Upper lobe of left lung (tissue), 6 donors: ENCODE measurements around the gene ARMC8. TPM values are rescaled to one million over a fixed set of nuclear protein-coding genes. Genes with fewer than 3 reads are reported as not detected.

Source experiments
- ATAC-seq, 2 donors: fragments of 200-7000 bp; cut with Tn5 transposase; one replicate each; pipeline ENCODE4 v1.9.1; 2022; ENCODE audit warnings: mild to moderate bottlenecking in 2 of 2, moderate library complexity in 2 of 2; ENCODE audit not compliant: low FRiP score in 2 of 2
- DNase-seq, 2 donors: peaks; one replicate each; pipeline ENCODE4 v3.0.0-alpha.2; 2019 to 2020
- H3K27ac ChIP-seq, 4 donors: fragments of 200-600 bp; sonication (generic); one replicate each; pipeline ENCODE4 v1.5.1; 2016 to 2019
- H3K27me3 ChIP-seq, 4 donors: fragments of 200-600 bp; sonication (generic); one replicate each; pipeline ENCODE4 v1.5.1; 2017 to 2019
- H3K36me3 ChIP-seq, 4 donors: fragments of 200-600 bp; sonication (generic); one replicate each; pipeline ENCODE4 v1.5.1; 2016 to 2019
- H3K4me1 ChIP-seq, 4 donors: fragments of 200-600 bp; sonication (generic); one replicate each; pipeline ENCODE4 v1.5.1; 2018 to 2019
- H3K4me3 ChIP-seq, 4 donors: fragments of 200-600 bp; sonication (generic); one replicate each; pipeline ENCODE4 v1.5.1; 2017 to 2019; ENCODE audit warnings: mild to moderate bottlenecking in 2 of 4, moderate library complexity in 1 of 4
- H3K9me3 ChIP-seq, 4 donors: fragments of 200-600 bp; sonication (generic); one replicate each; pipeline ENCODE4 v1.5.1; 2018 to 2019
- EP300 ChIP-seq, 4 donors: sonication (generic); formaldehyde crosslinking; IDR thresholded peaks; one replicate each; pipeline ENCODE4 v1.5.1; 2017; ENCODE audit warnings: antibody characterized with exemption in 4 of 4, control low read depth in 2 of 4
- POLR2A ChIP-seq, 4 donors: fragments of 450-650 bp; IDR thresholded peaks; one replicate each; pipeline ENCODE4 v1.5.1; 2016 to 2017; ENCODE audit warnings: antibody characterized with exemption in 4 of 4, mild to moderate bottlenecking in 2 of 4
- POLR2AphosphoS5 ChIP-seq, 2 donors: sonication (generic); formaldehyde crosslinking; IDR thresholded peaks; one replicate each; pipeline ENCODE4 v1.5.1; 2017; ENCODE audit warnings: antibody characterized with exemption in 2 of 2
- WGBS, 2 donors: methylation state at CpG; one replicate each; pipeline ENCODE4 v1.1.5; 2017 to 2018; 5-methylcytosine and 5-hydroxymethylcytosine counted together
- total RNA-seq, 6 donors: library from RNA; depleted of rRNA in 4 of 6; stranded (reverse); fragments of >200 nt in 4 of 6; gene quantifications; one replicate each; pipeline versions ENCODE4 v1.1.0 to v1.2.1, GENCODE V29; 2016 to 2021
- TF ChIP-seq, protein P1 (sequence below), 6 experiments: fragments of 450-650 bp in 4 of 6; fragments of 200-600 bp in 2 of 6; sonication (generic) in 2 of 6; IDR thresholded peaks; one replicate each; pipeline ENCODE4 v1.5.1; 2016 to 2019; ENCODE audit warnings: antibody characterized with exemption in 6 of 6
- donor health status: DM: no; HTN: no; CAD: no; lungs with moderate emphysema.
- donor health status: DM: no; HTN: yes; CAD: no; lungs with severe emphysema.

The ARMC8 gene
- total RNA-seq, 6 donors from 2014 or later = 40.2 to 67.4 (median 48.1) TPM

GRCh38 chr3:138282836-138283235 lies 95.7 kb downstream of the ARMC8 start:
- Histone ChIP-seq H3K27ac (no peak overlapping the region), H3K4me3 (no peak overlapping the region), H3K9me3 (no peaks in the 10 kb centered on the region), H3K27me3 (no peaks in the 10 kb centered on the region), H3K36me3 (peaks cover 3 to 53% (median 31%) of the 10 kb centered on the region in 4 donors), H3K4me1 (no peaks in the 10 kb centered on the region)
- no peak for DNase-seq
- WGBS, 2 donors = 94 to 95% methylated on average over 2 of the region's 2 CpGs
- no peak for ATAC-seq
- no peak for TF ChIP-seq POLR2AphosphoS5 (IDR thresholded peaks at IDR 0.05)
- TF ChIP-seq, protein P1, sequence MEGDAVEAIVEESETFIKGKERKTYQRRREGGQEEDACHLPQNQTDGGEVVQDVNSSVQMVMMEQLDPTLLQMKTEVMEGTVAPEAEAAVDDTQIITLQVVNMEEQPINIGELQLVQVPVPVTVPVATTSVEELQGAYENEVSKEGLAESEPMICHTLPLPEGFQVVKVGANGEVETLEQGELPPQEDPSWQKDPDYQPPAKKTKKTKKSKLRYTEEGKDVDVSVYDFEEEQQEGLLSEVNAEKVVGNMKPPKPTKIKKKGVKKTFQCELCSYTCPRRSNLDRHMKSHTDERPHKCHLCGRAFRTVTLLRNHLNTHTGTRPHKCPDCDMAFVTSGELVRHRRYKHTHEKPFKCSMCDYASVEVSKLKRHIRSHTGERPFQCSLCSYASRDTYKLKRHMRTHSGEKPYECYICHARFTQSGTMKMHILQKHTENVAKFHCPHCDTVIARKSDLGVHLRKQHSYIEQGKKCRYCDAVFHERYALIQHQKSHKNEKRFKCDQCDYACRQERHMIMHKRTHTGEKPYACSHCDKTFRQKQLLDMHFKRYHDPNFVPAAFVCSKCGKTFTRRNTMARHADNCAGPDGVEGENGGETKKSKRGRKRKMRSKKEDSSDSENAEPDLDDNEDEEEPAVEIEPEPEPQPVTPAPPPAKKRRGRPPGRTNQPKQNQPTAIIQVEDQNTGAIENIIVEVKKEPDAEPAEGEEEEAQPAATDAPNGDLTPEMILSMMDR (IDR thresholded peaks at IDR 0.05) = no peak
- TF ChIP-seq EP300 (IDR thresholded peaks at IDR 0.05) = no peak
- no peak for TF ChIP-seq POLR2A (IDR thresholded peaks at IDR 0.05)

- Histone ChIP-seq H3K27ac (no peak overlapping the region), H3K36me3 (peaks cover 3 to 64% (median 33%) of the 10 kb centered on the region in 4 donors), H3K4me3 (no peak overlapping the region), H3K9me3 (no peaks in the 10 kb centered on the region), H3K4me1 (no peaks in the 10 kb centered on the region), H3K27me3 (no peaks in the 10 kb centered on the region)
- TF ChIP-seq, protein P1 (IDR thresholded peaks at IDR 0.05) = no peak
- TF ChIP-seq EP300 (IDR thresholded peaks at IDR 0.05) = no peak
- no peak for TF ChIP-seq POLR2AphosphoS5 (IDR thresholded peaks at IDR 0.05)
- no peak for TF ChIP-seq POLR2A (IDR thresholded peaks at IDR 0.05)
- DNase-seq (no peak), ATAC-seq (no peak)
- 95 to 100% methylated on average over 1 of the region's 1 CpG for WGBS, 2 donors
These were observed 97.0 kb downstream of the ARMC8 start for GRCh38 chr3:138284079-138284478.

GRCh38 chr3:138284957-138285477 lies 97.9 kb downstream of the ARMC8 start:
- no peaks in the 10 kb centered on the region for H3K9me3 ChIP-seq
- H3K27me3 ChIP-seq = no peaks in the 10 kb centered on the region
- H3K4me1 ChIP-seq = no peaks in the 10 kb centered on the region
- WGBS, 2 donors = 95 to 96% methylated on average over 2 of the region's 2 CpGs
- no peak overlapping the region for H3K27ac ChIP-seq
- H3K36me3 ChIP-seq = peaks cover 7 to 74% (median 37%) of the 10 kb centered on the region in 4 donors
- no peak overlapping the region for H3K4me3 ChIP-seq
- DNase-seq = no peak
- no peak for TF ChIP-seq POLR2A (IDR thresholded peaks at IDR 0.05)
- TF ChIP-seq POLR2AphosphoS5 (IDR thresholded peaks at IDR 0.05) = no peak
- TF ChIP-seq, protein P1 (IDR thresholded peaks at IDR 0.05) = no peak
- no peak for TF ChIP-seq EP300 (IDR thresholded peaks at IDR 0.05)
- no peak for ATAC-seq

GRCh38 chr3:138289260-138289659 lies 102.2 kb downstream of the ARMC8 start:
- Histone ChIP-seq H3K27ac (no peak overlapping the region), H3K4me1 (no peaks in the 10 kb centered on the region), H3K36me3 (peaks cover 11 to 100% (median 64%) of the 10 kb centered on the region in 4 donors), H3K4me3 (no peak overlapping the region), H3K27me3 (no peaks in the 10 kb centered on the region), H3K9me3 (no peaks in the 10 kb centered on the region)
- TF ChIP-seq POLR2AphosphoS5 (IDR thresholded peaks at IDR 0.05) (no peak), EP300 (IDR thresholded peaks at IDR 0.05) (no peak), POLR2A (IDR thresholded peaks at IDR 0.05) (no peak)
- TF ChIP-seq, protein P1 (IDR thresholded peaks at IDR 0.05) = no peak
- ATAC-seq = no peak
- no peak for DNase-seq
- 88 to 91% methylated on average over 2 of the region's 2 CpGs for WGBS, 2 donors

DNA sequence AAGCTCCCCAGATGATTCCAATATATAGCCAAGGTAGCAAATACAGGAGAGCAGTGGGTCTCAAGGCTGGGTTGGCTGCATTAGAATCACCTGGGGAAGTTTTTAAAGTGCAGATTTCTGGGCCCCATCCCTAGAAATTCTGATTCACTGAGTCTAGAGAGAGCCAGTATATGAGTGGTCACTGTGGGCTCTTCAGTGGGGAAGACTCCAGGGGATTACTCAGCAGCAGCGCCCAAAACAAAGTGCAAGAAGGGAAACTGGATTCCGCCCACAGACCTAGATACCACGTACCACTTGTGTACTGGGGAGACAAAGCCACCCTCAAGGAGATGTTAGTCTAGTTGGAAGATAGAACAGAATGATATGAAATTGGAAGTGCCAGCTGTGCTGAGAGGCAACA lies 102.6 kb downstream of the ARMC8 start:
- Histone ChIP-seq H3K4me3 (no peak overlapping the region), H3K27me3 (no peaks in the 10 kb centered on the region), H3K9me3 (no peaks in the 10 kb centered on the region), H3K36me3 (peaks cover 11 to 100% (median 60%) of the 10 kb centered on the region in 4 donors), H3K27ac (no peak overlapping the region), H3K4me1 (no peaks in the 10 kb centered on the region)
- WGBS, 2 donors = 94 to 96% methylated on average over 3 of the region's 3 CpGs
- no peak for TF ChIP-seq POLR2AphosphoS5 (IDR thresholded peaks at IDR 0.05)
- no peak for TF ChIP-seq EP300 (IDR thresholded peaks at IDR 0.05)
- TF ChIP-seq, protein P1 (IDR thresholded peaks at IDR 0.05) = no peak
- TF ChIP-seq POLR2A (IDR thresholded peaks at IDR 0.05) = no peak
- ATAC-seq (no peak), DNase-seq (no peak)
